HG03025 (cell line): Measurements from ENCODE around the gene NEUROD6.

Experiments used
- ATAC-seq: cut with Tn5 transposase; IDR thresholded peaks from one replicate; pipeline ENCODE4 v1.9.1; 2021; ENCODE audit warnings: mild to moderate bottlenecking, moderate library complexity; ENCODE audit not compliant: unreplicated experiment, low FRiP score

Gene NEUROD6

GRCh38 chr7:31340603-31341002, at the start of gene NEUROD6:
NEUROD6 (minus strand) TSS chr7:31340726; CDS start chr7:31339268, 1,458 bp downstream.
- ATAC-seq, result no peak

GRCh38 chr7:31384466-31384865, 43.9 kb upstream of the NEUROD6 start:
- ATAC-seq, result no peak

DNA sequence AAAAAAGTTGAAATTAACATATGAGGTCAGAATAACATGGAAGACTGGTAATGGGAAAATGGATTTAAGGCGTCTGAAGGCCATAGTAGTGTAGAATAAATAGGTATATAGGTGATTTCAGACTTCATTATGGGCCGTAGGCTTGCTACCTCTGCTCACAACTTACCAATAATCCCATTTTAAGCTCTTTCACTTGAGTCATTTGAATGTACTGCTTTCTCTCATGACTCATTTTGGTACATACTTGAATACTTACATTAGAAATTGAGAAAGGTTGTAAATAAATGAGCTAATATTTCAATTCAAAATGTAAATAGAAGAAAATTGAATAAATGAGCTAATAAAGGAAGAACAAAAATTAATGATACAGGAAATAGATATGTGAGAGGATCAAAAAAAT, 42.2 kb upstream of the NEUROD6 start:
- ATAC-seq, result no peak

GRCh38 chr7:31373337-31374289, 33.1 kb upstream of the NEUROD6 start:
- peak; percentile 67 for ATAC-seq

GRCh38 chr7:31372231-31372959, 31.9 kb upstream of the NEUROD6 start:
- ATAC-seq, result no peak

DNA sequence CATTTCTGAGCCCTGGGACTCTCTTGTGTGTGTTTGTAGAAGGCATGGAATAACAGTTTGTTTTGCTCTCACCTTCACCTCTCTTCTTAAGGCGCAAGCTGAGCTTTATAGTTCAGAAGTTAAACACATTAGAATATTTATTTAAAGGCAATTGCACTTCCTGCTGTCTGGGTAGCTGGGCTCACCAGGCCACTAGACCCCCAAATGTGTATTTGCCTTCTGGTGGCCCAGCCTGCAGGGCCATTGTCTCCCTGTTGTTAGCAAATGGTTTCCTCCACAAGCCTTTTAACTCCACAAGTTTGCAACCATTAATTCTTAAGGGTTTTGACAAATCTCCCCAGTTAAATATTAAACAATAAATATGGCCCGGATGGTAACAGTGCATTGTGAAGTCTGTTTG, 31.1 kb upstream of the NEUROD6 start:
- ATAC-seq, result no peak

GRCh38 chr7:31370609-31371008, 30.1 kb upstream of the NEUROD6 start:
- ATAC-seq, result no peak

- no peak for ATAC-seq
These were observed 28.1 kb upstream of the NEUROD6 start for GRCh38 chr7:31368620-31369019.

DNA sequence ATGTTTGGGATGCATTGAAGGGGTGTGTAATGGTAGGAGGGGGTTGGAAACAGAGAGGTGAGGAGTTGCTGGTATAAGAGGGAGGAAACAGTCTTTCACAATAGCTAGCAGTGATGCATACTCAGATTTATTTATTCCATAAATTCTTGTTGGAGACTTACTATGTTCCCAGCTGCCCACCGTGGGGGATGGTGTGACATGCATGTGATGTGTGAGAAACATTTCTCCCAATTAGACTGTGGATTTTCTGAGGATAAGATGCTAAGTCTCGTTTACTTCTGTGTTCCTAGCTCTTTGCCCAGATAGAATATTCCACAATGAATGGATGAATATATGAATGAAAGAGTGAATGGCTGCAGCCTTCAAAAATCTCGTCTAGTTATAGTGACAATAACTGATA, 23.0 kb upstream of the NEUROD6 start:
- ATAC-seq, result no peak

DNA sequence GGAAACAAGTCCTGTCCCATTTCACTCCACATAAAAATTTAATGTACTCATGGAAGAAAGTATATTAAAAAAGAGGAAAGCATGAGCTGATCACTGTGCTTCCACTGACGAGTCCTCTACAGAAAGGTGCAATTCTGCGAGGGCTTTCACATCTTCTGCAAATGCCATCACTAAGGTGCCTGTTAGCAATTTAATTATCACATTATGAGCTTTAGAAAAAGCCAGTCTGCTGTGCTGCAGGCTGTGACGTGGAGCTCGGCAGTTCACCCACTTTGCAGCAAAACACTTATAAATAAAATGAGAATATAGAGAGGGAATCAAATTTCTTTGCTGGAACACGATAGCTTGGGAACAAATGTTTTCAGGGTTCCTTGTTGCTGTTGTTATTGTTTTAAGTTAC, 22.5 kb upstream of the NEUROD6 start:
- no peak for ATAC-seq

GRCh38 chr7:31362401-31362800, 21.9 kb upstream of the NEUROD6 start:
- ATAC-seq, result no peak

DNA sequence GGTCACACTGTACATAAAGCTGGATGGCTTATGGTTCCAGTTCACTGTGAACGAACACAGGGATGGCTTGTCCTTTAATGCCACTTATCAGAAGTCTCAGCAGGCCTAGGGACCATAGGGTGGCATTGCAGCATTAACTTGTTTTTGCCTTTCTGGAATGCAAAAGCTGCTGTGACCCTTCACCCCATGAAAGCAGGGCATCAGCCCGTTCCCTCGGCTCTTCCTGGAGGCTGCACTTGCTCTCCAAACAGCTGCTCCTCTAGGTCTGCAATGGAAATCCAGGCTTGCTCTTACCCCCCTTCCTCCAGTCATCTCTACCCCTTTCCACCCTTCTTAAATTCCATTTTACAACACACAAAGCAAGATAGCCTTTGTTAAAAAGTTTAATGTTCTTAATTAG, 17.9 kb upstream of the NEUROD6 start:
- no peak for ATAC-seq

DNA sequence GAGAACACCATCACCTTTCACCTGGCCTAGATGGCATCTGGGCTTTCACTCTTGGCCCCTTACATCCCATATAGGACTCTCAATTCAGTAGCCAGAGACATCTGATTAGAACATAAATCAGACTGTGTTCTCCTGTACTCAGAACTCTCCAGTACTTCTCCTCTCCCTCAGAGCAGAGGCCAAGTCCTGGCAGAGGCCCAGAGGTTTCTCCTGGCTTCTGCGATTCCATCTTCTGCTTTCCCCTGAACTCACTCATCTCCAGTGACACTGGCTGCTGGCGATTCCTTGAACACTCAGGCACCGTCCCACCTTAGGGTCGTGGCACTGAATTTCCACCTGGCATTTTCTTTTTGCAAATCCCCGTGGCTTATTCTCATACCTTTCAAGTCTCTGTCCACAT, 4.9 kb upstream of the NEUROD6 start:
- ATAC-seq, result no peak

- no peak for ATAC-seq
These were observed 3.2 kb upstream of the NEUROD6 start for GRCh38 chr7:31343516-31344305.

- ATAC-seq, result no peak
These were observed 615 bp upstream of the NEUROD6 start for GRCh38 chr7:31341141-31341540.

DNA sequence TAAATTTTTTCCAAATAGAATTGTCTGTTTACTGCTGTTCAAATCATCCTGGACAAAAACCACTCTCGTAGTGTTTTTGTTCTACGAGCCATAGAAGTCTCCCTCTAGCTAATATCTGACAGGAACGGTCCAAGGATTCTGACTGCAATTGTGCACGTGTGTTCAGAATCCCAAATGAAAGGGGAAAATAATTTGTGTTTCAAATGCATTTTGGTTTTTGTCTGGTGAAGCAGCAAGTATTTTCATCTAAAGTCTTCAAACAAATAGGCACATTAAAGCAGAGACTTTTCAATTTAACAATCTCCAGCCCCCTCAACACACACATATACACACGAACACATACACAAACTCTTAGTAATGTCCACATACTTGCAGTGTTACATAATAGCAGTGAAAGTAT, 475 bp downstream of the NEUROD6 start:
- ATAC-seq, result no peak

GRCh38 chr7:31338706-31339105, 1.8 kb downstream of the NEUROD6 start:
- no peak for ATAC-seq

DNA sequence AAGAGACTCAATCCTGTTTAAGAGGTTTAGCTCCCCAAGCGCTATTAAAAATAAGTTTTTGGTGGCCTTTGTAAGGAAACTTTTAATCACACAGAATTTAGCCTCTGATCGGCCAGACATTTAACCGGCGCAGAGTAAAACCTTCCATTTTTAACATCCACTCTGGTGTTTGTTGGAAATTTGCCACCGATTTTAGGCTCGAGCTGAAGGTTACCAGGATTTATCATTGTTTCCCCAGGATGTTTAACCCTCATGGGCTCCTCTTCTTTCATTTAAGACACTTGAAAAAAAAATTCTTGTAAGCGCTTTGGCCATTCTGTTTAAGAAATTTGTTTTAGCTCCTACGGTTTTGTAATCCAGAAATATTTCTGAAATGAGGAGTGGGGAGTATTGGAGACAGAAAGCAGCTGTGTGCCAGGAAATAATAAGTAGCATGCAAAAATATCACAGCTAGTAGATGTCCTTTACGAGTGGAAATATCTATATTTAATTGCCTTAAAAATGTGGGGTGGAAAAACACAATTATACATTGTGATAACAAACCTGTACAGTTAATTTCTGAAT, 3.4 kb downstream of the NEUROD6 start:
- no peak for ATAC-seq

- ATAC-seq, result no peak
These were observed 4.1 kb downstream of the NEUROD6 start for GRCh38 chr7:31336202-31337001.

DNA sequence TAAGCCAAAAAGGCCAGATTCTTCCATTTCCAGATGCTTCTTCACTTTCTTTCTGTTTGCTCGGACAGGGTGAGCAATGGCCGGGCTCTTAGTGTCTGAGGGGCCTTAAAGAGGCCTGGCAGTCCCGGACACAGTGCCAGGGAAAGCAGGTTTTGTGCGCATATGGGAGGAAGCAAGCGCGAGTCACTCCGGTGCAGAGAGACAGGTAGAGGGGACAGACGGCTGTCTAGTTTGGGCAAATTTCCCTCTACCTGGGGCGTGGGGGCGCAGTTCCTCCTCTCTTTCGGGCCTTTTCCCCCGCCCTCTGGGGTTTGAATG, 4.7 kb downstream of the NEUROD6 start:
- ATAC-seq, result no peak
